Renal cortex interstitium (tissue), 11 donors: ENCODE data around the gene ZSWIM6. TPM values are rescaled to one million over a fixed set of nuclear protein-coding genes. Genes with fewer than 3 reads are reported as not detected.

Experiments used
- DNase-seq, 11 donors: peaks; one replicate each; pipeline ENCODE4 v3.0.0-alpha.2; 2013; ENCODE audit warnings: low read depth in 9 of 11, low spot score in 4 of 11; ENCODE audit errors: extremely low read depth in 1 of 11
- polyA plus RNA-seq, 3 donors: library from polyadenylated mRNA; unstranded; fragments of 120-200 nt; gene quantifications; one replicate each; pipeline ENCODE4 v1.2.1, GENCODE V29; 2013; ENCODE audit not compliant: insufficient read length in 3 of 3

ZSWIM6 gene
- polyA plus RNA-seq, 3 donors: 26.8 to 30.5 (median 29.5) TPM

GRCh38 chr5:61482980-61483379, 150.9 kb downstream of the ZSWIM6 start:
- DNase-seq: no peak

- DNase-seq: no peak
Measured at GRCh38 chr5:61486476-61486875, 154.4 kb downstream of the ZSWIM6 start.

- DNase-seq: no peak
Measured at GRCh38 chr5:61489574-61489973, 157.5 kb downstream of the ZSWIM6 start.

GRCh38 chr5:61491861-61492260, 159.8 kb downstream of the ZSWIM6 start:
- DNase-seq: no peak

- DNase-seq: no peak
Measured at GRCh38 chr5:61493973-61494372, 161.9 kb downstream of the ZSWIM6 start.

- DNase-seq: no peak
Measured at GRCh38 chr5:61496446-61496845, 164.4 kb downstream of the ZSWIM6 start.

GRCh38 chr5:61496860-61497259, 164.8 kb downstream of the ZSWIM6 start:
- DNase-seq: no peak

- no peak for DNase-seq
Measured at GRCh38 chr5:61498121-61498520, 166.1 kb downstream of the ZSWIM6 start.

- DNase-seq: no peak
Measured at GRCh38 chr5:61501971-61502370, 169.9 kb downstream of the ZSWIM6 start.

GRCh38 chr5:61504143-61504770, 172.2 kb downstream of the ZSWIM6 start:
- no peak for DNase-seq

- DNase-seq: no peak
Measured at GRCh38 chr5:61505281-61505680, 173.2 kb downstream of the ZSWIM6 start.

- no peak for DNase-seq
Measured at GRCh38 chr5:61507232-61507631, 175.2 kb downstream of the ZSWIM6 start.

- no peak for DNase-seq
Measured at GRCh38 chr5:61516946-61517345, 184.9 kb downstream of the ZSWIM6 start.

GRCh38 chr5:61519728-61520277, 187.7 kb downstream of the ZSWIM6 start:
- no peak for DNase-seq

GRCh38 chr5:61523073-61523472, 191.0 kb downstream of the ZSWIM6 start:
- no peak for DNase-seq

GRCh38 chr5:61523997-61524396, 191.9 kb downstream of the ZSWIM6 start:
- no peak for DNase-seq

GRCh38 chr5:61525512-61526206, 193.6 kb downstream of the ZSWIM6 start:
- peak in 10 of 11 donors; percentile 4 to 54 (median 16) for DNase-seq

- no peak for DNase-seq
Measured at GRCh38 chr5:61526207-61526519, 194.1 kb downstream of the ZSWIM6 start.

GRCh38 chr5:61532983-61533382, 200.9 kb downstream of the ZSWIM6 start:
- no peak for DNase-seq

- no peak for DNase-seq
Measured at GRCh38 chr5:61534481-61535267, 202.6 kb downstream of the ZSWIM6 start.
